Activated CD4-positive, alpha-beta T cell treated with anti-CD3 and anti-CD28 coated beads for 1 hour (primary cell): ENCODE measurements around the gene LTB.

Experiments
- DNase-seq: peaks from one replicate; pipeline ENCODE4 v3.0.0-alpha.2; 2020

Gene LTB, protein sequence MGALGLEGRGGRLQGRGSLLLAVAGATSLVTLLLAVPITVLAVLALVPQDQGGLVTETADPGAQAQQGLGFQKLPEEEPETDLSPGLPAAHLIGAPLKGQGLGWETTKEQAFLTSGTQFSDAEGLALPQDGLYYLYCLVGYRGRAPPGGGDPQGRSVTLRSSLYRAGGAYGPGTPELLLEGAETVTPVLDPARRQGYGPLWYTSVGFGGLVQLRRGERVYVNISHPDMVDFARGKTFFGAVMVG

GRCh38 chr6:31582230-31582643 lies at the start of gene LTB:
LTB (minus strand) TSS chr6:31582424; CDS start chr6:31582417, 7 bp downstream.
- peak; percentile 49 for DNase-seq

DNA sequence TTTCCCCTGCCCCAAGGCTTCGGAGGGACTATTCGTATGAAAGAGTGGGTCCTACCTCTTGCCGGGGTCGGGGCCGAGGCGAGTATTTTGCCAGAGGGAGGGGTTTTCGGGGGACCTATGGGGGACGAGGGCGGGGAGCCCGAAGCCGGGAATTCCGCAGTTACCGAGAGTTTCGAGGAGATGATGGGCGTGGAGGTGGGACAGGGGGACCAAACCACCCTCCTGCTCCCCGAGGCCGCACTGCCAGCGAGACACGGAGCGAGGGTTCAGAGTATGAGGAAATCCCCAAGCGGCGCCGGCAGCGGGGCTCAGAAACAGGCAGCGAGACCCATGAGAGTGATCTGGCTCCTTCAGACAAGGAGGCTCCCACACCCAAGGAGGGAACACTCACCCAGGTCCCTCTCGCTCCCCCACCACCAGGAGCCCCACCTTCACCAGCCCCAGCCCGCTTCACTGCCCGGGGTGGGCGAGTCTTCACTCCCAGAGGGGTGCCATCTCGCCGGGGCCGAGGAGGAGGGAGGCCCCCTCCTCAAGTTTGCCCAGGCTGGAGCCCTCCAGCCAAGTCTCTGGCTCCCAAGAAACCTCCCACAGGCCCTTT lies 49.6 kb upstream of the LTB start:
- DNase-seq: no peak

GRCh38 chr6:31631209-31631608 lies 49.0 kb upstream of the LTB start:
- no peak for DNase-seq

- no peak for DNase-seq
Measured at GRCh38 chr6:31630177-31630934, 48.1 kb upstream of the LTB start.

DNA sequence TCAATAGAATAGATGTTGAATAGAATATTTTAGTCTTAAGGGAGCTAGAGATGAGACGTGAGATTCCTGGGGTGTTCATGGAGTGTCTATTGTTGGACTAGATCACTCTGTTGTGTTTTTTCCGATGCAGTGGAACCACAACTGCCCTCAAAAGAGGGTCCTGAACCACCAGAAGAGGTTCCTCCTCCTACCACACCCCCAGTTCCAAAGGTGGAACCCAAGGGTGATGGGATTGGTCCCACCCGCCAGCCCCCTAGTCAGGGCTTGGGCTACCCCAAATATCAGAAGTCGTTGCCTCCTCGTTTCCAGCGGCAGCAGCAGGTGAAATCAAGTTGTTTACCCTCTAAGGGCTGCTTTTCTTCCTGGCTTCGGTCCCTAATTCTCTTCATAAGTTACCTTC lies 46.8 kb upstream of the LTB start:
- no peak for DNase-seq

DNA sequence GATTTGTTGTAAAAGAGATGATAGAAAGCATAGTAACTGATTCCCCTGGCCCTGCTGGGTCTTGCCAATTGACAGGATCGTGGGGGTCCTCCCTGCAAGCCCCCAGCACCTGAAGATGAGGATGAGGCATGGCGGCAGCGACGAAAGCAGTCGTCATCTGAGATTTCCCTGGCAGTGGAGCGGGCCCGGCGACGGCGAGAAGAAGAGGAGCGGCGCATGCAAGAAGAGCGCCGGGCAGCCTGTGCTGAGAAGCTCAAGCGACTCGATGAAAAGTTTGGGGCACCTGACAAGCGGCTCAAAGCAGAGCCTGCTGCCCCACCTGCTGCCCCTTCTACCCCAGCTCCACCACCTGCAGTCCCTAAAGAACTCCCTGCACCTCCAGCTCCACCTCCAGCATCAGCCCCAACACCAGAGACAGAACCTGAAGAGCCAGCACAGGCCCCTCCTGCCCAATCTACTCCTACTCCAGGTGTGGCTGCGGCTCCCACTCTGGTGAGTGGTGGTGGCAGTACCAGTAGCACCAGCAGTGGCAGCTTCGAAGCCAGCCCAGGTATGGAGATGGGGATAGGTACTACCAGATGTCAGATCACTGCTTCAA lies 45.6 kb upstream of the LTB start:
- no peak for DNase-seq

GRCh38 chr6:31626952-31627351 lies 44.7 kb upstream of the LTB start:
- no peak for DNase-seq

DNA sequence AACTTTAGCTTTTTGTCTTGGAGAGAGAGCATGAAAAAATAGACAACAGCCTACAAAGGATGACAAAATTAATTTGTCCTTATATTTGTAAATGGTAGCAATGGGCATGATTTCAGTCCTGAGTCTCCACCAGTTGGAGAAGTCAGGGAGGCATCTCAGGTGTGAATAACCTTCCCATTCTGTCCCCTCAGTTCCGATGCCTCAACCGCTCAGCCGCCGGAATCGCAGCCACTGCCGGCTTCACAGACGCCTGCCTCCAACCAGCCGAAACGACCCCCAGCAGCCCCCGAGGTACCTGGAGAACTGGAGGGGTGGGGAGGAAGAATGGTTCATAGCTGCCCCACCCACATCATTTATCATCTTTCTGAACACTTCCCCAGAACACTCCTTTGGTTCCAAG lies 41.8 kb upstream of the LTB start:
- DNase-seq: no peak

DNA sequence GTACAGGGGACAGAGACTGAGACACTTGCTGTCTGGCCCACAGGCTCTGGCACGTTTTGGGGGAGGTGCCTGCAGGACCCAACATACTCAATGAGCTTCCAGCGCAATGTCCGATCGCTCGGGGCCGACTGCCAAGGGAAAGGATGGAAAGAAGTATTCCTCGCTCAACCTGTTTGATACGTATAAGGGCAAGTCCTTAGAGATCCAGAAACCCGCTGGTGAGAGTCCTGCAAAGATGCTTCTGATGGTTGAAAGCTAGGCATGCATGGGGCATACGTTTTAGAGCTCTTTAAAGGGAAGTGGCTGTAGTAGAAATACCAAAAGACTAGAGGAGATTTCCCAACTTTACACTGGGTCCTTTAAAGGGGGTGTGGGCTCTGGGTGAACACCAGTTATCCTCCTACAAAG lies 40.5 kb upstream of the LTB start:
- no peak for DNase-seq

- DNase-seq: no peak
Measured at GRCh38 chr6:31621991-31622390, 39.8 kb upstream of the LTB start.

- no peak for DNase-seq
Measured at GRCh38 chr6:31621320-31621939, 39.2 kb upstream of the LTB start.

GRCh38 chr6:31620586-31621319 lies 38.5 kb upstream of the LTB start, which contains the start of gene PRRC2A:
PRRC2A (plus strand) TSS chr6:31620715; CDS start chr6:31622790, 2,075 bp downstream.
- DNase-seq: peak; percentile 90

- DNase-seq: peak; percentile 92
Measured at GRCh38 chr6:31619805-31620585, 37.8 kb upstream of the LTB start.

DNA sequence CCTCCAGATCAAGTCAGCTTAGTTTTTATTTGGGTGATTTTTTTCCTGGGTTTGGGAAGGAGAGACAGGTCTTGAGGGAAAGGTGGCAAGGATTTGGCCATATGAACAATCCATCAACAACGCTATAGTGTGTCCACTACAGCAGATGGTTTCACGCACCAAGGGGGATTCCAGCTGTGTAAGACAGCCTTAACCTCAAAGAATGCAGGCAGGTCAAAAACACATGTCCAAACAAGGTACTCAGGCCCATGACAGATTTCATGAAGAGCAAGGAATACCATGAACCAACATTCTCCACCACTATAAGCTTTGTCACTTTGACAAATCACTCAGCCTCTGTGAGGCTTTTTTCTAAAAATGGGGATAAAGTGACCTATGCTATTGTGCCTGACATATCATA lies 34.8 kb upstream of the LTB start:
- no peak for DNase-seq

GRCh38 chr6:31615748-31616147 lies 33.5 kb upstream of the LTB start:
- no peak for DNase-seq

GRCh38 chr6:31614684-31615578 lies 32.7 kb upstream of the LTB start, which contains the start of gene AIF1:
AIF1 (plus strand) TSS chr6:31615234; CDS start chr6:31615330, 96 bp downstream.
- DNase-seq: no peak

- DNase-seq: no peak
Measured at GRCh38 chr6:31614075-31614619, 31.9 kb upstream of the LTB start.

DNA sequence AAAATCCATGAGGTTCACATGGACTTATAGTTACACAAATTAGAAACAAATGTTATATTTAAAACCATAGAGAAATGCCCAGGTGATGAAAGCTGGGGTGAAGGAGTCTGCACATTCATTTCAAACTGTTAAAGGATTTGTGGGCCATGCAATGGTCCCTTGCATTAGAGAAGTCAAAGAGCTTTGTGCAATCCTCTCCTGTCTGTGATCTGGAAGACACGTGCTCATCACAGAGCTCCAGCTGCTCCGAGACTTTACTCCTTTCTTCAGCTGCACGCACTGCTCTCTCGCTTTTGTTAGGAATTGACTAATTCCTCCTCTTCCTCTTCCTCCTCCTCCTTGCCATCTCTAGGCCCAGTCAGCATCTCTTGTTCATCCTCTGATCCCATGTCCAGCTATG lies 28.7 kb upstream of the LTB start:
- DNase-seq: no peak

GRCh38 chr6:31609519-31610406 lies 27.5 kb upstream of the LTB start:
- no peak for DNase-seq
